ENCODE measurements around the gene LCP2. TPM values are rescaled to one million over a fixed set of nuclear protein-coding genes. Genes with fewer than 3 reads are reported as not detected.

LCP2 gene
- total RNA-seq, 1 experiment from 2014 or later: 0.72 TPM

DNA sequence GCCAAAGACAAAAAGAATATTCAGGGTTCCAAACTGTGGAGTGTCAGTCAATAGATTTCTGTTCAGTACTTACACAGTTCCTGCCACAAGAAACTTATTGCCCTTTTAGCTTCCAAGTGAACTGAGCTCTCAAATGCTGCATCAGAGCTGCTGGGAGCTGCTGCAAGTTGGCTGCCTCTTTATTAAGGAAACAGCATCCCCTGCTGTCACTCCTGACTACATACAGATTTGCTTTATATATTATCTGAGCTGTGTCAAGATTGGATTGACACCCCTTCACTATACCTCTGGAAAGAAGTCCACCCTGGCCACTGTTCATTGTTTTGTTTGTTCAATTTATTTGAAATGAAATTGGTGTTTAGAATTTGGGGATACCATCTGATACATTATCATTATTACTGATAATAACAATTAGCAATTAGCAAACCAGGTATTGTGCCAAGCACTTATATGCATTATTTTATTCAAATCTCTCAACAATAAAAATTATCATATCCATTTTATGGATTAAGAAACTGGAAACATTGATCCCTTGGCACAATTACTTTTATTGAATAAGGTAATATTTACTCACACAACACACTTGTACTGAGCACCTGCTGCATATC, 81.2 kb downstream of the LCP2 start:
- DNase-seq (ENCODE audit: low spot score) (peak; percentile 31), ATAC-seq (peak; percentile 87)
- TF ChIP-seq HMGA2 (CRISPR knock-in tag; IDR thresholded peaks at IDR 0.05): no peak
- TF ChIP-seq, protein P1, sequence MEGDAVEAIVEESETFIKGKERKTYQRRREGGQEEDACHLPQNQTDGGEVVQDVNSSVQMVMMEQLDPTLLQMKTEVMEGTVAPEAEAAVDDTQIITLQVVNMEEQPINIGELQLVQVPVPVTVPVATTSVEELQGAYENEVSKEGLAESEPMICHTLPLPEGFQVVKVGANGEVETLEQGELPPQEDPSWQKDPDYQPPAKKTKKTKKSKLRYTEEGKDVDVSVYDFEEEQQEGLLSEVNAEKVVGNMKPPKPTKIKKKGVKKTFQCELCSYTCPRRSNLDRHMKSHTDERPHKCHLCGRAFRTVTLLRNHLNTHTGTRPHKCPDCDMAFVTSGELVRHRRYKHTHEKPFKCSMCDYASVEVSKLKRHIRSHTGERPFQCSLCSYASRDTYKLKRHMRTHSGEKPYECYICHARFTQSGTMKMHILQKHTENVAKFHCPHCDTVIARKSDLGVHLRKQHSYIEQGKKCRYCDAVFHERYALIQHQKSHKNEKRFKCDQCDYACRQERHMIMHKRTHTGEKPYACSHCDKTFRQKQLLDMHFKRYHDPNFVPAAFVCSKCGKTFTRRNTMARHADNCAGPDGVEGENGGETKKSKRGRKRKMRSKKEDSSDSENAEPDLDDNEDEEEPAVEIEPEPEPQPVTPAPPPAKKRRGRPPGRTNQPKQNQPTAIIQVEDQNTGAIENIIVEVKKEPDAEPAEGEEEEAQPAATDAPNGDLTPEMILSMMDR (IDR thresholded peaks at IDR 0.05): peak; percentile 29; the same call in 1 of the 2 replicates
- Mint-ChIP-seq H3K4me1 (peaks cover 22% of the 10 kb centered on the region), H3K36me3 (no peaks in the 10 kb centered on the region), H3K9me3 (no peaks in the 10 kb centered on the region), H3K27ac (no peak overlapping the region), H3K27me3 (ENCODE audit: low read depth) (peaks cover 24% of the 10 kb centered on the region), H3K4me3 (no peak overlapping the region)
- POLR2A ChIA-PET: no interaction called here
- CTCF ChIA-PET: interaction anchor here (0.6 to 1.6 kb wide), 35 partner anchors 10 to 514 kb away, joined by 3 to 60 read pairs (median 5); partner anchors contain the start of genes FOXI1 and INSYN2B

- Mint-ChIP-seq H3K4me3 (no peak overlapping the region), H3K9me3 (peaks cover 9% of the 10 kb centered on the region), H3K27me3 (ENCODE audit: low read depth) (peaks cover 5% of the 10 kb centered on the region), H3K4me1 (0 out of 2 replicates have a peak, but pooled peaks cover 3% of the 10 kb centered on the region), H3K27ac (no peak overlapping the region), H3K36me3 (no peaks in the 10 kb centered on the region)
- DNase-seq (ENCODE audit: low spot score): no peak
- CTCF ChIA-PET: interaction anchor here (1.0 kb wide), 2 partner anchors 15 to 28 kb away, joined by 3 read pairs; no protein-coding TSS in a partner anchor
- no peak for TF ChIP-seq ATF1 (CRISPR knock-in tag; IDR thresholded peaks at IDR 0.05)
- TF ChIP-seq NFYB (CRISPR knock-in tag; conservative IDR thresholded peaks at IDR 0.05; ENCODE audit: low read depth): no peak
- no peak for TF ChIP-seq MXD4 (CRISPR knock-in tag; IDR thresholded peaks at IDR 0.05; ENCODE audit: borderline replicate concordance)
- TF ChIP-seq, protein P2, sequence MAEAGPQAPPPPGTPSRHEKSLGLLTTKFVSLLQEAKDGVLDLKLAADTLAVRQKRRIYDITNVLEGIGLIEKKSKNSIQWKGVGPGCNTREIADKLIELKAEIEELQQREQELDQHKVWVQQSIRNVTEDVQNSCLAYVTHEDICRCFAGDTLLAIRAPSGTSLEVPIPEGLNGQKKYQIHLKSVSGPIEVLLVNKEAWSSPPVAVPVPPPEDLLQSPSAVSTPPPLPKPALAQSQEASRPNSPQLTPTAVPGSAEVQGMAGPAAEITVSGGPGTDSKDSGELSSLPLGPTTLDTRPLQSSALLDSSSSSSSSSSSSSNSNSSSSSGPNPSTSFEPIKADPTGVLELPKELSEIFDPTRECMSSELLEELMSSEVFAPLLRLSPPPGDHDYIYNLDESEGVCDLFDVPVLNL (CRISPR knock-in tag; IDR thresholded peaks at IDR 0.05; ENCODE audit: borderline replicate concordance, low read depth): no peak
- TF ChIP-seq ZMAT4 (CRISPR knock-in tag; IDR thresholded peaks at IDR 0.05): no peak
- TF ChIP-seq GTF2I (CRISPR knock-in tag; conservative IDR thresholded peaks at IDR 0.05): no peak
- no peak for TF ChIP-seq ERG (CRISPR knock-in tag; IDR thresholded peaks at IDR 0.05)
- no peak for TF ChIP-seq ARID4B (CRISPR knock-in tag; IDR thresholded peaks at IDR 0.05; ENCODE audit: borderline replicate concordance)
- ATAC-seq: no peak
- POLR2A ChIA-PET: no interaction called here
Measured at GRCh38 chr5:170211575-170212334, 85.8 kb downstream of the LCP2 start.

DNA sequence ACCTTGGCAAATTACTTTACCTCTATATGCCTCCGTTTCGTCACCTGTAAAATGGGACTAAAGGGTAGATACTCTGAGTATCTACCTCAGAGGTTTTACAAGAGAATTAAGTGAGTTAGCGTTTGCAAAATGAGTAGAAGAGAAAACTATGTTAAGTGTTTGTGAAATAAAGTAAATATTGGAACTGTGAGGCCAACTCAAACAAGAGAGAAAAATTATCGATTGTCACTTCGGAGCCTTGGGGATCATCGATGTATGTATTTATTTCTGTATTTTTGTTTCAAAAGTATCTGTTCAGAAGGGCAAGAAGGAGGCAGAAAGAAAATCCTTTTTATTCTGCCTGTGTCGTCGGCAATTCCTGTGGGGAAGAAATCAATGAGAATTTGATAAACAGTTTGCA, 90.6 kb downstream of the LCP2 start:
- Mint-ChIP-seq H3K36me3 (no peaks in the 10 kb centered on the region), H3K9me3 (peaks cover 9% of the 10 kb centered on the region), H3K27me3 (ENCODE audit: low read depth) (no peaks in the 10 kb centered on the region), H3K4me3 (no peak overlapping the region), H3K4me1 (no peaks in the 10 kb centered on the region), H3K27ac (no peak overlapping the region)
- POLR2A ChIA-PET: no interaction called here
- DNase-seq (ENCODE audit: low spot score) (no peak), ATAC-seq (no peak)
- CTCF ChIA-PET: no interaction called here
- TF ChIP-seq ATF3 (CRISPR knock-in tag; conservative IDR thresholded peaks at IDR 0.05): no peak
- TF ChIP-seq, protein P3, sequence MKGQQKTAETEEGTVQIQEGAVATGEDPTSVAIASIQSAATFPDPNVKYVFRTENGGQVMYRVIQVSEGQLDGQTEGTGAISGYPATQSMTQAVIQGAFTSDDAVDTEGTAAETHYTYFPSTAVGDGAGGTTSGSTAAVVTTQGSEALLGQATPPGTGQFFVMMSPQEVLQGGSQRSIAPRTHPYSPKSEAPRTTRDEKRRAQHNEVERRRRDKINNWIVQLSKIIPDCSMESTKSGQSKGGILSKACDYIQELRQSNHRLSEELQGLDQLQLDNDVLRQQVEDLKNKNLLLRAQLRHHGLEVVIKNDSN (CRISPR knock-in tag; IDR thresholded peaks at IDR 0.05): no peak
- TF ChIP-seq, protein P4, sequence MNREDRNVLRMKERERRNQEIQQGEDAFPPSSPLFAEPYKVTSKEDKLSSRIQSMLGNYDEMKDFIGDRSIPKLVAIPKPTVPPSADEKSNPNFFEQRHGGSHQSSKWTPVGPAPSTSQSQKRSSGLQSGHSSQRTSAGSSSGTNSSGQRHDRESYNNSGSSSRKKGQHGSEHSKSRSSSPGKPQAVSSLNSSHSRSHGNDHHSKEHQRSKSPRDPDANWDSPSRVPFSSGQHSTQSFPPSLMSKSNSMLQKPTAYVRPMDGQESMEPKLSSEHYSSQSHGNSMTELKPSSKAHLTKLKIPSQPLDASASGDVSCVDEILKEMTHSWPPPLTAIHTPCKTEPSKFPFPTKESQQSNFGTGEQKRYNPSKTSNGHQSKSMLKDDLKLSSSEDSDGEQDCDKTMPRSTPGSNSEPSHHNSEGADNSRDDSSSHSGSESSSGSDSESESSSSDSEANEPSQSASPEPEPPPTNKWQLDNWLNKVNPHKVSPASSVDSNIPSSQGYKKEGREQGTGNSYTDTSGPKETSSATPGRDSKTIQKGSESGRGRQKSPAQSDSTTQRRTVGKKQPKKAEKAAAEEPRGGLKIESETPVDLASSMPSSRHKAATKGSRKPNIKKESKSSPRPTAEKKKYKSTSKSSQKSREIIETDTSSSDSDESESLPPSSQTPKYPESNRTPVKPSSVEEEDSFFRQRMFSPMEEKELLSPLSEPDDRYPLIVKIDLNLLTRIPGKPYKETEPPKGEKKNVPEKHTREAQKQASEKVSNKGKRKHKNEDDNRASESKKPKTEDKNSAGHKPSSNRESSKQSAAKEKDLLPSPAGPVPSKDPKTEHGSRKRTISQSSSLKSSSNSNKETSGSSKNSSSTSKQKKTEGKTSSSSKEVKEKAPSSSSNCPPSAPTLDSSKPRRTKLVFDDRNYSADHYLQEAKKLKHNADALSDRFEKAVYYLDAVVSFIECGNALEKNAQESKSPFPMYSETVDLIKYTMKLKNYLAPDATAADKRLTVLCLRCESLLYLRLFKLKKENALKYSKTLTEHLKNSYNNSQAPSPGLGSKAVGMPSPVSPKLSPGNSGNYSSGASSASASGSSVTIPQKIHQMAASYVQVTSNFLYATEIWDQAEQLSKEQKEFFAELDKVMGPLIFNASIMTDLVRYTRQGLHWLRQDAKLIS (CRISPR knock-in tag; IDR thresholded peaks at IDR 0.05; ENCODE audit: borderline replicate concordance): no peak

All from WTC11 (cell line).